ENCODE measurements around the gene NOD2.

DNA sequence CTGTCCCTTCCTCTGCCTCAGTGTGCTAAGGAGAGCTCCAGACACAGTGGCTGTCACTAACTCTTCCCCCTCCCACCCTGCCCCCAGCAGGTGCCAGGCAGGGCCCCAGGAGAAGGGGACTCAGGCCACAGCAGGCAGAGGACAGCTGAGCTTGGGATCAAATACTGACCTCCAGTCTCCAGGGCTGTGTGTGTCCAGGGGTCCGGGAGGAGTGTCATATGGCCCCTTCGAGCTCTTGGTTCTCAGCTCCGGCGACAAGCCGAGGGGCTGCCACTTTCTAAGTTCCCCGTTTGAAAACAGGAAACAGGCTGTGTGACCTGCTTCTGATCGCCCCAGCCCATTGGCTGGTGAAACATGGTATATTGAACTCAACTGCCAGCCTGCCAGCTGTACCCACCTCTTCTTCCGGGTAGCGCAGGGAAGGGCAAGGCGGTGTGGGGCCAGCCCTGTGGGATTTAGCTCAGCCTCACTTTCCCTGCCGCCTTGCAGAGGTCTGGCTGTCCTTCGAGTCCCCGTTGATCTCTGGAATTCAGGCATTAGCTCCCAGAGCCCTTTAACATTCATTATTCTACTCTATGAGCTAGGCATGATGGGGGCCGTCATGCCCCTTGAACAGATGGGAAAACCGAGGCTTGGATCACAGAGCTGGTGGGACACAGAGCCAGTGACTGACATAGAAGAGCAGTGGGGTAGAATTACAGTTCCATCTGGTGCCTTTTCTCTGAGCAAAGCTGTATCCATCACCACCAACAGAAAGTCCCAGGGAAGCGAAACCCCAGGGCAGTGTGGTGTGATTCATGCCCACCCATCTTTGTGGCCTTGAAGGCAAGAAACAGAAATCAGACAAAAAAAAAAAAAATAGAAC lies 12.2 kb upstream of the NOD2 start, which contains the start of gene SNX20:
- TF ChIP-seq, protein P1, sequence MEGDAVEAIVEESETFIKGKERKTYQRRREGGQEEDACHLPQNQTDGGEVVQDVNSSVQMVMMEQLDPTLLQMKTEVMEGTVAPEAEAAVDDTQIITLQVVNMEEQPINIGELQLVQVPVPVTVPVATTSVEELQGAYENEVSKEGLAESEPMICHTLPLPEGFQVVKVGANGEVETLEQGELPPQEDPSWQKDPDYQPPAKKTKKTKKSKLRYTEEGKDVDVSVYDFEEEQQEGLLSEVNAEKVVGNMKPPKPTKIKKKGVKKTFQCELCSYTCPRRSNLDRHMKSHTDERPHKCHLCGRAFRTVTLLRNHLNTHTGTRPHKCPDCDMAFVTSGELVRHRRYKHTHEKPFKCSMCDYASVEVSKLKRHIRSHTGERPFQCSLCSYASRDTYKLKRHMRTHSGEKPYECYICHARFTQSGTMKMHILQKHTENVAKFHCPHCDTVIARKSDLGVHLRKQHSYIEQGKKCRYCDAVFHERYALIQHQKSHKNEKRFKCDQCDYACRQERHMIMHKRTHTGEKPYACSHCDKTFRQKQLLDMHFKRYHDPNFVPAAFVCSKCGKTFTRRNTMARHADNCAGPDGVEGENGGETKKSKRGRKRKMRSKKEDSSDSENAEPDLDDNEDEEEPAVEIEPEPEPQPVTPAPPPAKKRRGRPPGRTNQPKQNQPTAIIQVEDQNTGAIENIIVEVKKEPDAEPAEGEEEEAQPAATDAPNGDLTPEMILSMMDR (IDR thresholded peaks at IDR 0.05) = no peak
- no peak for TF ChIP-seq POLR2A (IDR thresholded peaks at IDR 0.05)
